HG03196 (cell line): ENCODE results near the gene TENT4A.
"Not testable (repeated sequence)": the region's sequence is repeated elsewhere in the genome, so short reads cannot be mapped to it uniquely, and the experiment has no call there.

Experiments
- ATAC-seq: cut with Tn5 transposase; IDR thresholded peaks from one replicate; pipeline ENCODE4 v1.9.1; 2021; ENCODE audit not compliant: unreplicated experiment

Gene TENT4A

DNA sequence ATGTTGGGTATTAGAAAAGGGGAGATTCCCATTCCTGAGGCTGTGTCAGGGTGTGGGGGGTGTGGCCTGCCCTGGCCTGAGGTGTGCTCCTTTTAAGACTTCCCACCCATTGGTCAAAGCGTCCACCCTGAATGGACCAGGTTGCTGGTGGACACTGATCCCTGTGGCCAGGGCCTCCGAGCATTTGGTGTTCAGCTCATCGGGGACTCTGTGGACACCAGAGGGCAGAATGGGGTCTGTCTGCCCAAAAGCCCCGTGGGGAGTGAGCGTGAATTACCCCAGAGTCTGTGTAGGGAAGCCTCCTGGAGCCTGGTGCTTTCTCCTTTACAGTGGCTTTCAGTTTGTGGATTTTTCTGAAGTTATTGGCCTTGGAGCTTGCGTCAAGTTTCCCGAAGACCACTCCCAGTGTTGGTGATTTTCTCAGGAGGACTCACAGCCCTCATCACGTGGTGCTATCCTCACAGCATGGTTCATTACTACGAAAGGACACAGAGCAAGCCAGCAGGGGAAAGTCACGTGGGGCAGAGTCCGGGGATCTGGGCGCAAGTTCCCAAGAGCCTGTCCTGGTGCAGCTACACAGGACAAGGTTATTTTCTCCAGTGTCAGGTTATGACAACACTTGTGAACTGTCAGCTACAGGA is 55.5 kb downstream of the TENT4A start:
- ATAC-seq: no peak

DNA sequence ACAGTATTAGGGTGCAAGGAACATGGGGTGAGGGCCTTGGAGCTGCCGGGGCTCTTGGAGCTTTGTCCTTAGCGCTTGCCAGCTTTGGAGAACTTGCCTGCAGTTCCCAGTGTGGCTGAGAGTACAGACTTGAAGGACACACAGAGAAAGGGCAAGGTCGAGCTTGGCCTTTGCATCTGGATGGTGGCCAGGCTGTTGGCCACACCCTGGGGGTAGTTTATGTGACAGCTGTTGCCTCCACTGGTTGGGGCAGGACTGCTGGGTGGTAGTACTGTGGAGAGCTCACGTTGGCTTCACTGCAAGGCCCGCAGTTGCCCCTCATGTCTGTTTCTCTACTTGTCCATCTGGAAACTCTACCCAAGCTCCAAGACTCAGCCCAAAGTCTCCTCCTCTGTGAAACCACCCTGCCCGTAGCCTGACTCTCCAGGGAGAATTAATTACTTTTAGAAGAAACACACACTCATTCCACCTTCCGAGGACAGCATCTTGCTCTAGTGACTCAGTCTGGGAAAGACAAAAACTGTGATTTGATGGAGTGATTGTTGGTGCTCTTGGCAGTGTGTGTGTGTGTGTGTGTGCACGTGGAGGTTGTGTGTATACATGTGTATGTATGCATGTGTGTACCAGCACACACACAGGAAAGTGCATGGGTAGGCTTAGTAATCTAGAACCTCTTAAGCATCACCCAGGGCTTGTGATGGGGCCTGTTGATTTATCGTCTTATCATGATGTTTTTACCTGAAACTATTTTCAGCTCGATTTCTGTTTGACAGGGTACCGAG is 57.8 kb downstream of the TENT4A start:
- ATAC-seq: no peak

DNA sequence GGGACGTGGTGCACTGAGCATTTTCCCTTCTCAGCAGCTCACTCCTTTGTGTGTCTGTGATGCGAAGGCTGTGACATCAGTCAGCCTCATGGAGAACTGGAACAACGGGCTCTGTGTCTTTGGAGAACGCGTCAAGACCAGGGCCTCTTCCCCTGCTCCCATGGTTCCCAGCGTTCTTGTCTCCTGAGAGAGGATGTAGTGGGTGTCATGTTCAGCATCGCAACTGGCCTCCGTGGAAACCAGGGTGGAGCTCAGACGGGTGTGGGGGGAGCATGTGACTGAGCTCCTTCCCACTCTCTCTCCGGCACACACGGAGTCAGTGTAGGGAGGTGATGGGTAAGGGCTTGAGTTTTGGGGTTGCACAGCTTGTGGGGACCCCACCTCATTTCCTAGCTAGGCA is 59.7 kb downstream of the TENT4A start:
- no peak for ATAC-seq

DNA sequence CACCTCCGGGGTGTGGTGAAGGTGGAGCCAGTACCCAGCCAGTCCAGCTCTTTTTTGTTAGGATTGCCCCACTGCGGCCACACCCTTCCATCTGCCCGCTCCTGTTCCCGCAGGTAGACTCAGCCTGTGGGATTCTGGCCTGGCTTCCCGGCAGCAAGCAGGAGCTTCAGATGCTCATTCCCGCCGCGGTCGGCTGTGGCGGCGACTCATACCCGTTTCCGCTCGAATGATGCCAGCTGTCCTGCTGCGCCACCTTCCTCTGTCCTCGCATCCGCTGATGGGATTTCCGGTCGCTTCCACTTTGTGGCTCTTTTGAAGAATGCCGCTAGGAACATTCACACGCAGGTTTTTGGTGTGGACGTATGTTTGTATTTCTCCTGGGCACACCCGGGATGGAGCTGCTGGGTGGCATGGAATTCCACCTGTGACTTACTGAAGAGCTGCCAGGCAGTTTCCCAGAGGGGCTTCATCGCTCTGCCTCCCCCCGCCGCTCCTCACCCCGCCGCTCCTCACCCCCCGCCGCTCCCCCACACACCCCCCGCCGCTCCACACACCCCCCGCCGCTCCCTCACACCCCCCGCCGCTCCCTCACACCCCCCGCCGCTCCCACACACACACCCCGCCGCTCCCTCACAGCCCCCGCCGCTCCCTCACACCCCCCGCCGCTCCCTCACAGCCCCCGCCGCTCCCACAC is 60.3 kb downstream of the TENT4A start:
- no peak for ATAC-seq

DNA sequence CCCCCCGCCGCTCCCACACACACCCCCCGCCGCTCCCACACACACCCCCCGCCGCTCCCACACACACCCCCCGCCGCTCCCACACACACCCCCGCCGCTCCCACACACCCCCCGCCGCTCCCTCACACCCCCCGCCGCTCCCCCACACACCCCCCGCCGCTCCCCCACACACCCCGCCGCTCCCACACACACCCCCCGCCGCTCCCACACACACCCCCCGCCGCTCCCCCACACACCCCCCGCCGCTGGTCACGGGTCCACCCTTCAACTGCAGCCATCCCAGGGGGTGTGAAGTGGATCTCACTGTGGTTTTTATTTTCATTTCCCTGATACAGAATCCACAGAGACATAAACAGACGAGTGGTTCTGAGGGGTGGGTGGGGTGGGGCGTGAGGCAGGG is 61.0 kb downstream of the TENT4A start:
- ATAC-seq: not testable (repeated sequence)

DNA sequence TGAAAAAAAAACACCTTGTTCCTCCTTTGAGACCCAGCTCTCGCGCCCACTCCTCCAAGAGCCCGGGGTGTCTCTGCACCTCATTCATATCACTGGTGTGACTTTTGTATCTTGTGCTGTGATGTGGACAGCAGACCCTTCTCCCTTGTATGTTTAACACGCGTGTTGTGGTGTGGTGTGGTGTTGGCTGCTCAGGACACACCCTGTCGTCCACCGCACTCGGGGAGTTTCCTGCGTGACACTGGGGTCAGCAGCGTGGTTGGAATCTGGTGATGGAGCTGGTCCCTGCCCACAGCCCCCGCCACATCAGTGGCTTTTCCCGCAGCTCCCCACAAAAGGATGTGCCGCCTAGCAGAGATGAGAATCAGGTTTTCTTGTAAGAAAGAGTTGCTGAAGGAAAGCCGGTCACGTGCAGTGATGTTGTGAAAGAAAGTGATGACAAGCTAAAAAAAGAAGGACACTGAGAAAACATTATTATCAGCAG is 61.5 kb downstream of the TENT4A start:
- no peak for ATAC-seq

DNA sequence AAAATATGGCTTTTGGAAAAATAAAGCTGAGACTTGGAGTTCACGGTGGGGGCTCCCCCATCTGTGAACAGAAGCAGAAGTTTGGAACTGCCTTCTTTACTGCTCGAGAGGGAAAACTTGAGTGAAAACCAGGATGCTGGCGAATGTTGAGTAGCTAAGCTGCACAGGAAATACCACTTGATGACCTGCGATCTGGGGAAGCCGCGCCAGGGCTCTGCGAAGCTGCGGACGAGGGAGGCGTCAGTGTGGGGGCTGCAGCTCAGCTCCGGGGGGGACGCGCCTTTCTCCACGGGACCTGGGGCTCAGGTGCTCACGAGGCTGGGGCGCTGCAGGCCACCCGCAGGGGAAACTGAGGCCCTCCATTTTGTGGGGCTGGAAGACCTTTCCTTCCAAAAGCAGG is 62.3 kb downstream of the TENT4A start:
- ATAC-seq: no peak

DNA sequence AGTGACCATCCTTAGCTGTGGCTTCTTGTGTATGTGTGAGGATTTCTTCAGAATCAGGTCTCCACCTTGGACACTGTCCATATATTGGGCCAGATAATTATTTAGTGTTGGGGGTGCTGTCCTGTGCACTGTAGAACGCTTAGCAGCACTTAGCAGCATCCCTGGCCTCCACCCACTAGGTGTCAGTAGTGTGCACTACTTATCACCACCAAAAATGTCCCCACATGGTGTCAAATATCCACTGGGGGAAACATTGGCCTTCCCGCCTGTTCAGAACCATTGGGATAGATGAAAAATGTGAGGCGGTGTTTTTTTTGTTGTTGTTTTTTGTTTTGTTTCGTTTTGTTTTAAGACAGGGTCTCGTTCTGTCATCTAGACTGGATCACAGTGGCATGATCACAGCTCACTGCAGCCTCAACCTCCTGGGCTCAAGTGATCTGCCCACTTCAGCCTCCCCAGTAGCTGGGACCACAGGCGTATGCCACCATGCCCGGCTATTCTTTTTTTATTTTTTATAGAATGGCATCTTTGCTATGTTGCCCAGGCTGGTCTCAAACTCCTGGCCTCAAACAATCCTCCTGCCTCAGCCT is 67.7 kb downstream of the TENT4A start:
- ATAC-seq: no peak

DNA sequence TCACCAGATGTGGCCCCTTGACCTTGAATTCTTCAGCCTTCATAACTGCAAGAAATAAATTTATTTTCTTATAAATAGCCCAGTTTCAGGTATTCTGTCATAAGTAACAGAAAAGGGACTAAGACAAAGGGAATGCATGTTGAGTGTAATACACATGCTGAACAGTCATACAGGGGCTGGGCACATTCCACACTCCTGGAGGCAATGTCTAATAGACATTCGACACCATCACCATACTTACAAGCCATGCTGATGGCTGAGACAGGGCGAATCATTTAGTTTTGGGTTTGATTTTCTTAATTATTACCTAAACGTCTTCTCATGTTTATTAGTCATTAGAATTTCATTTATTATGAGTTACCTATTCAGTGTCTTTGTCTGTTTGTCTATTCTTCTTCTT is 68.5 kb downstream of the TENT4A start:
- no peak for ATAC-seq

DNA sequence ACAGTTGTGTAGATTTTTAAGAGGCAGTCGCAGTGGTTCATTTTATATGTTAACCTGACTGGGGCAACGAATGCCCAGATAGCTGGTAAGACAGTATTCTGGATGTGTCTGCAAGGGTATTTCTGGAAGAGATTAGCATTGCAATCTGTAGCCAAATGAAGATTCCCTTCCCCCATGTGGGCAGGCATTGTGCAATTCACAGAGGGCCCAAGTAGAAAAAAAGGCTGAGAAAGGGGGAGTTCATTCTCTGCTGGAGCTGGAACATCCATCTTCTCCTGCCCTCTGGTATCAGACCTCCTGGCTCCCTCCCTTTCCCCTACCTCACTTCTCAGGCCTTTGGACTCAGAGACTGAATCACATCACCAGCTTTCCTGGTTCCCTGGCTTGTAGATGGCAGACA is 70.6 kb downstream of the TENT4A start:
- ATAC-seq: no peak

DNA sequence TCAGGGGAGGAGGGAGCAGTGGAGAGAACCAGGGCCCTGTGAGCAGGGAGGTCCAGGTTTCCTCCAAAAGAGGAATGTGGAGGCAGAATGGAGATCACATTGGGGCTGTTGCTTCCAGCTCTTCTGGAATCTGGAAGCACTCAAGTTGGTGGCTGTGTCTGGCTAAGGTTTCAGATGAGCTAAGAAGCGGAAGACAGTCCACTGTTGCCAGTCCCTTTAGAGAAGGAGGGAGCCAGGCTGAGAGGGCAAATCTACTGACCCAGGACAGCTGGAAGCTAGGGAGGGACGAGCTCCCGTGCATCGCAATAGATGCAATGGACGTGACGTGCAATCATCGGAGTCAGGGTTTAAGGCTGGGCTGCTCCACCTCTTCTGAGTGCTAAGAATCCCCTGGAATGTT is 71.2 kb downstream of the TENT4A start:
- ATAC-seq: no peak

DNA sequence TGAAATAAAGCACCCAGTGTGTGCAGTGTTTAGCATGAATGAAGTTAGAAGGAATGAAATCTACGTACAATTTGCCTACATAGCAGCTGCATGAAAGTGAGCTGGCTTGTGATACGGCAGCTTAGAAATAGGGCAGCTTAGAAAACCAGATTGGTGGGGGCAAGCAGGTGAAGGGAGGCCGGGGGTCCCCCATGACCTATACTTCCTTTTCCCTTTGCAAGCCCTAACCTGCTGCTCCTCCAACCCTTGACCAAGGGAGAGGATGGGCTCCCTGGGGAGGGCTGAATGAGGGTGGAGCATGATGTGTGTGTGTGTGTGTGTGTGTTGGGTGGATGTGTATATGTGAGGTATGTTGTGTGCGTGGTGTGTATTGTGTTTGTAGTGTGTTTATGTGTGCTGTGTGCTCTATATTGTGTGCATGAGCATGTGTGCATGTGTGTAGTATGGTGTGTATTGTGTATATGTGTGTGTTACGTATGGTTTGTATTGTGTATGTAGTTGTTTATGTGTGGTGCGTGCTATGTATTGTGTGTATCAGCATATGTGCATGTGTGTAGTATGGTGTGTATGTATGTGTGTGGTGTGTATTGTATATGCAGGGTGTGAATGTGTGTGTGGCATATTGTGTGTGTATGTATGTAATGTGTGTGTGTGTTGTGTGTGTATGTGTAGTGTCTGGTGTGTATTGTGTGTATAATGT is 72.1 kb downstream of the TENT4A start:
- ATAC-seq: no peak

DNA sequence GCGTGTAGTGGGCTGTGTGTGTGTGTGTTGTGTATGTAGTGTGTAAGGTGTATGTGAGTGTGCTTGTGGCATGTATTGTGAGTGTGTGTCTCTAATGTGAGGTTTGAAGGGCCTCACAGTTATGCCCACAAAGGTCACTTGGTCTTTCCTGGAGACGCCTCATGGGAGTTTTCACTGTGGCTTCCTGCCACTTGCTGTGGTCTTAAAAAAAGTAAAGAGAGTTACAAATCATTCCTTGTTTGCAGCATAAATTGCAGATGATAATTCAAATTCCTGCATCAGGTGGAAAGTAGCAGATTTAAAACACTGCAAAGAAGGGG is 72.6 kb downstream of the TENT4A start:
- ATAC-seq: no peak

DNA sequence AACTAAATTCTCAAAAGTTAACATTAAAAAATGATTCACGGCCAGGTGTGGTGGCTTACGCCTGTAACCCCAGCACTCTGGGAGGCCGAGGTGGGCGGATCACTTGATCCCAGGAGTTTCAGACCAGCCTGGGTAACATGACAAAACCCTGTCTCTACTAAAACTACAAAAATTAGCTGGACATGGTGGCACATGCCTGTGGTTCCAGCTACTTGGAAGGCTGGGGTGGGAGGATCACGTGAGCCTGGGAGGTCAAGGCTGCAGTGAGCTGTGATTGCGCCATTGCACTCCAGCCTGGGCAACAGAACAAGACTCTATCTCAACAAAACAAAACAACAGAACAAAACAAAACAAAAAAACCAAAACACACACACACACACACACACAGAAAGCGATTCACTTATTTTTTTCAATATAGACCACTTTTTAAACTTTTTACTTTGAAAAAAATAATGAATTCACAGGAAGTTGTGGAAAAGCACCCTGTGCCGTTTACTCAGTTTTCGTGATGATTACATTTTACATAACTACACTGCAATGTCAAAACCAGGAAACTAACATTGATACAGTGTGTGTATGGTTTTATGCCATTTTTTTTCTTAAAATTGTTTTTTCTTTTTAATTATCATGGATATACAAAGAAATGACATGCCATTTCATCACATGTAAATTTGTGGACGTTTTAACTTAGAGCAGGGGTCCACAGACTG is 73.7 kb downstream of the TENT4A start:
- no peak for ATAC-seq

DNA sequence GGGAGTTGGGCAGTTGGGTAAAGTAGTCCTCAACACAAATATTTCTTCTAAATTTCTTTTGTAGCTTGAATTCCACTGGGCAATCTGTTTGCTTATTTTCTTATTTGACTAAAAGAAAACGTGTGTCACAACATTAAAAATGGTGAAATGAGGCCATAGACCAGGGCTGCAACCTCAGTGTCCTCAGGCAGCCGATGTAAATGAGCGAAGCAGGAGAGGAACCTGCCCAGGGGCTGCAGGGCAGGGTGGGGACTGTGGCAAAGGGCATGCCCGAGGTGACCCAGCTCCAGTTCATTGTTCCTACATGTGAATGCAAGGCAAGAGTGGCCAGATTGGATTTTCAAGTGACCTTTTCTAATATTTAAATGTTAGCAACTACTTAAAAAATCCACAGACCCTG is 74.7 kb downstream of the TENT4A start:
- no peak for ATAC-seq

DNA sequence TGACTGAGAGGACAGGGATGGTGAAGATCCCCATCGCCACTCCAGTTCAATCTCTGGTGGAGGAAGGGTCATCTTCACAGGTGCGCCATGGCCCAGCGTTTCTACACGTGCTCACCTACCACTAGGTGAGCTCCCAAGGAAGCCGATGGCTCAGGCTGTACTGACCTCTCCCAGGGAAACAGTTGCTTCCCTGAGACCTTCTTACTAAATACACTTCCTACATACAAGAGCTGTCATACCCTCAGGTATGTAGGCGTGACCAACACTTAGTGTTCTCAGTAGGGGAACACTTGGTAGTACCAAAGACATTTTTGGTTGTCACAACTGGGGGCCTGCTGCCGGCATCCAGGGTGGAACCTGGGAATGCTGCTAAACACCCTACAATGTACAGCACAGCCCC is 75.2 kb downstream of the TENT4A start:
- ATAC-seq: no peak

DNA sequence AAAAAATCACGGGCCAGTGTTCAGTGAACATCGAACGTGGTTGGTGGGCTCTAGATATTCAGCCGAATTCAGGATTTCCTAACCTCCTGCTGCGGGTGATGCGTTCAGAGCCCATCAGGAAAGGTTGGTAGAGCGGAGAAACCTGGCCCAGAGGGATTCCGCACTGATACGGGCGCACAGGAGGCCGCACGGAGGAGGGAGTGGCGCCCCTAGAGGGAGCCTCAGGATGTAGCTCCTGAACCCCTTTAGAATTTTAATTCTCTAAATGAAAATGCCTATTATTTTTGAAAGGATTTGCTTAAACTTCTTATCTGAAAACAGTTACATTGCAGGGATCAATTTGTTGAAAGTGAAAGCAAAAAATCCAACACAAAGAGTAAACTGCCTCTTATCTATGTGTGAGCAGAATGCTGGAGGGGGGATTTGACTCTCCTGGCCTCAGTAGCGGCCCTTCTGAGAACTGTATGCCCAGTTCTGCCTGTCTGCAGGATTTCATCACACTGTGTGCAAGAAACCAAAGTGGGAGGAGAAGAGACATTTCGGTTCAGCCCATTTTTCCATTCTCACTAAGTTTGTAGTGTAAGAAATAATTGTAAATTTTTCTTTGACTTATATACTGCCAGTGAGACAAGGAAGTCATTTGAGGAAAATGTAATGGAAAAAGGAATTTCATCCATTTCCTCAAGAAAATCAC is 75.9 kb downstream of the TENT4A start:
- ATAC-seq: no peak

DNA sequence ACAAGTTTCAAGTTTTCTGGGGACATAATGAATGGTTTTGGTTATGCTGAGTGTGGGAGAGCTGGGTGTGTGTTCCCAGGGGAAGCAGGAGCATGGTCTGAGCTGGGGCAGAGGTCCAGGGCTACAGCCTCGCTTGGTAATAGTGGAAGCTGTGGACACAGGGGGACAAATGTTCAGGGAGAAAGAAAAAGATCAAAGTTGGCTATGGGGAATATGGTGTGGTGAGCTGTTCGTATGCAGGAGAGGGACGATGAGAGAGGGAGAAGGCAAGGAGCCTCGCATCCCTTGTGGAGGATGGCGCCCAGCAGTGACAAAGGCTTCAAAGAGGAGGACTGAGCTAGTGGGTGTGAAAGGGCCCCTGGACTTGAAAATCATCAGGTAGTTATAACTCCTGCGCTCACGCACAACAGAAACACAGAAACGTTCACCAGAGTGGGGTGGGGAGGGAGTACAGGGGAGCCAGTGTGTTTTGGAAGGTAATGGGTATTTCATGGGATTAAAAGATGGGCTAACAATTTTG is 77.2 kb downstream of the TENT4A start:
- no peak for ATAC-seq

DNA sequence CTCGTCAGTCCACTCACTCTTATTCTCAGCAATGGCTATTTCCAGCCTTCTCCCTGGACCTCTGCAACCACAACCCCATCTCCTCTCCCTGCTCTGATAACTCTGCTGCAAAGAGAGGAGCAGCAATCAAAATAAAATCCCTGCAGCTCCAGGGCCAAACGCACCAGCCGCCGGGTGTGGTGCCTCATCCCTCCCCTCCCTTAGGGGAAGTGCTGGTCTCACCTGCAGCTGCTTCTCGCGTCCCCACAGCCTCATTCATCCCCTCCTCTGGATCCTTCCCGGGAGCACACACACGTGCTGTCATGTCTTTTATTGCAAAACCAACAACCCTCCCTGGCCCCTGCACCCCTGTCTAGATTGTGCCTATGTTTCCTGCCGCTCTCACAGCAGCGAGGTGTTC is 77.8 kb downstream of the TENT4A start:
- ATAC-seq: no peak

DNA sequence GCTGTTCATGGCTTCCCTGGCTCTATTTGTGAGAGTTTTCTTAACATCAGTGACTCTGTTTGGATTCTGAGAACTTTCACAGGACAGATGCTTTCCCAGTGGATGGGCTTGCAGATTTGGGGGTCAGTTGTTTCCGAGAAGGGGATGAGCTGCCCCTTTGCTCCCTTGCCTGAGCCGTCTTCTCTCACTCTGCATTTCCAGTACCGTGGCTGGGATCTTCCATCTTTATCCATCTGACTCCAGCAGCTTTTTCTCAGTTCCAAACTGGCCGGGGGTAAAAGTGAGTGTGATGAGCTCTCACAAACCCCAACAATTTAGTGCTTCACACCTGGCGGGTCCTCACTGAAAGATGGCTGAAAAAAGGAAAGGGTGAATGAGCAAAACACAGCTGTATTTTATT is 79.1 kb downstream of the TENT4A start:
- ATAC-seq: no peak
